K562 (cell line): ENCODE data around the gene JUNB. TPM values are rescaled to one million over a fixed set of nuclear protein-coding genes. Genes with fewer than 3 reads are reported as not detected.

Experiments used
- ASH1L ChIP-seq: fragments of 450-650 bp; IDR thresholded peaks from 2 replicates; pipeline ENCODE4 v1.6.1; 2018; ENCODE audit warnings: borderline replicate concordance, mild to moderate bottlenecking, low read depth; ENCODE audit not compliant: partially characterized antibody
- BHLHE40 ChIP-seq: IDR thresholded peaks from 2 replicates; pipeline ENCODE4 v1.6.1; 2011; ENCODE audit warnings: low read length, improper control_type of control experiment
- CREBBP ChIP-seq: IDR thresholded peaks from one replicate; pipeline ENCODE4 v1.6.1; 2012; ENCODE audit warnings: low read depth, mild to moderate bottlenecking, control low read depth, inconsistent platforms, low read length
- CTBP1 ChIP-seq: fragments of 450-650 bp; IDR thresholded peaks from 2 replicates; pipeline ENCODE4 v1.6.1; 2016; ENCODE audit warnings: borderline replicate concordance
- DDX20 ChIP-seq: fragments of 450-650 bp; IDR thresholded peaks from 2 replicates; pipeline ENCODE4 v1.6.1; 2016; ENCODE audit warnings: missing genetic modification characterization, low read depth, mild to moderate bottlenecking, missing compliant biosample characterization, moderate library complexity
- FOSL1 ChIP-seq: fragments of 200-800 bp; sonication (Bioruptor generic); conservative IDR thresholded peaks from 2 replicates; pipeline ENCODE4 v1.6.1; 2016; ENCODE audit warnings: missing genetic modification characterization, missing compliant biosample characterization
- HLTF ChIP-seq: fragments of 450-650 bp; IDR thresholded peaks from 2 replicates; pipeline ENCODE4 v1.6.1; 2016
- HSF4 ChIP-seq: fragments of 250-450 bp; sonication (Bioruptor Pico); IDR thresholded peaks from 2 replicates; pipeline ENCODE4 v2.1.2; 2022; ENCODE audit warnings: mild to moderate bottlenecking, moderate library complexity, borderline replicate concordance
- NFATC3 ChIP-seq: fragments of 450-650 bp; IDR thresholded peaks from 2 replicates; pipeline ENCODE4 v1.6.1; 2017; ENCODE audit warnings: mild to moderate bottlenecking
- NUFIP1 ChIP-seq: fragments of 450-650 bp; IDR thresholded peaks from 2 replicates; pipeline ENCODE4 v1.6.1; 2018; ENCODE audit not compliant: partially characterized antibody
- OTX1 ChIP-seq: fragments of 450-650 bp; formaldehyde crosslinking; IDR thresholded peaks from 2 replicates; pipeline ENCODE4 v1.4.0; 2022; ENCODE audit warnings: mild to moderate bottlenecking
- PHF8 ChIP-seq: fragments of 200-600 bp; sonication (generic); IDR thresholded peaks from 2 replicates; pipeline ENCODE4 v1.6.1; 2012; ENCODE audit warnings: mixed run types, mild to moderate bottlenecking, inconsistent platforms, low read length, moderate library complexity, borderline replicate concordance
- POLR2B ChIP-seq: fragments of 450-650 bp; IDR thresholded peaks from 2 replicates; pipeline ENCODE4 v1.6.1; 2018; ENCODE audit warnings: low read depth; ENCODE audit not compliant: partially characterized antibody
- PPARD ChIP-seq: fragments of 250-450 bp; sonication (Bioruptor Pico); IDR thresholded peaks from 2 replicates; pipeline ENCODE4 v1.8.0; 2022; ENCODE audit warnings: inconsistent platforms, mild to moderate bottlenecking, moderate library complexity
- STAG1 ChIP-seq: sonication (generic); formaldehyde crosslinking; IDR thresholded peaks from 2 replicates; pipeline ENCODE4 v1.5.0; 2020; ENCODE audit warnings: missing genetic modification reagents, borderline replicate concordance
- TCF3 ChIP-seq: sonication (generic); formaldehyde crosslinking; IDR thresholded peaks from 2 replicates; pipeline ENCODE4 v1.4.0; 2020; ENCODE audit warnings: mild to moderate bottlenecking, missing genetic modification reagents
- TRIM25 ChIP-seq: fragments of 450-650 bp; IDR thresholded peaks from 2 replicates; pipeline ENCODE4 v1.7.0; 2016; ENCODE audit warnings: borderline replicate concordance
- ZNF282 ChIP-seq: sonication (generic); formaldehyde crosslinking; IDR thresholded peaks from 2 replicates; pipeline ENCODE4 v1.8.1; 2023; ENCODE audit warnings: missing genetic modification reagents
- ZNF561 ChIP-seq: fragments of 450-650 bp; formaldehyde crosslinking; conservative IDR thresholded peaks from 2 replicates; pipeline ENCODE4 v1.4.0; 2020; ENCODE audit warnings: mild to moderate bottlenecking, moderate library complexity
- ZNF57 ChIP-seq: fragments of 450-650 bp; formaldehyde crosslinking; IDR thresholded peaks from 2 replicates; pipeline ENCODE4 v1.4.0; 2020; ENCODE audit warnings: mild to moderate bottlenecking, moderate library complexity
- ZNF655 ChIP-seq: fragments of 250-450 bp; sonication (Bioruptor Pico); IDR thresholded peaks from 2 replicates; pipeline ENCODE4 v1.5.0; 2021
- ZNF740 ChIP-seq, 3 experiments: fragments of 200-800 bp in 1 of 3; sonication (Bioruptor generic) in 1 of 3; sonication (generic) in 1 of 3; formaldehyde crosslinking in 1 of 3; IDR thresholded peaks; 2 replicates each; pipeline versions ENCODE4 v1.6.1 to v1.8.0; 2016 to 2022; ENCODE audit warnings: mild to moderate bottlenecking in 2 of 3, missing compliant biosample characterization in 2 of 3, missing genetic modification characterization in 2 of 3, missing genetic modification reagents in 1 of 3
- polyA plus RNA-seq, 8 experiments: library from polyadenylated mRNA; depleted of rRNA in 4 of 8; stranded (reverse) in 5 of 8; unstranded in 3 of 8; fragments of >200 nt; fragmentation: Nextera tagmentation in 2 of 8; fragmentation: Illumina TruSeq in 1 of 8; extraction: Ambion mirVana in 2 of 8; extraction: Trizol in 1 of 8; gene quantifications; 2 replicates each; pipeline versions ENCODE4 v1.2.1 to v1.2.3, GENCODE V29; 2011 to 2014; ENCODE audit warnings: inconsistent platforms in 1 of 8, missing spikeins in 1 of 8
- total RNA-seq, 7 experiments: library from RNA; depleted of rRNA in 6 of 7; stranded (reverse); fragments of >200 nt in 6 of 7; fragmentation: Illumina TruSeq in 2 of 7; extraction: Trizol in 2 of 7; gene quantifications; 2 replicates each; pipeline versions ENCODE4 v1.2.1 to v1.2.3, GENCODE V29; 2011 to 2021; ENCODE audit warnings: low replicate concordance in 1 of 7

Gene JUNB
- total and polyA plus RNA-seq, 9 of the 15 experiments (the other 6 are each of a cell fraction or from before 2014, with no cell fraction given), result 0.23 to 88.1 (median 13.1) TPM

- TF ChIP-seq ZNF282 (CRISPR knock-in tag), result no peak
- TF ChIP-seq OTX1 (CRISPR knock-in tag), result peak; percentile 77; the same call in 1 of the 2 replicates
- peak; percentile 73; the same call in 1 of the 2 replicates for TF ChIP-seq HSF4
- no peak for TF ChIP-seq ASH1L
- no peak for TF ChIP-seq NFATC3
- no peak for TF ChIP-seq PPARD (CRISPR knock-in tag)
- TF ChIP-seq TCF3, result no peak
- no peak for TF ChIP-seq NUFIP1
- no peak for TF ChIP-seq ZNF57
- no peak for TF ChIP-seq TRIM25
- TF ChIP-seq CTBP1, result no peak; the same call in none of the 2 replicates
- TF ChIP-seq POLR2B, result no peak
- no peak for TF ChIP-seq ZNF740 (CRISPR knock-in tag; IDR thresholded peaks at IDR 0.05)
- 0 out of 4 replicates have a peak, but pooled peaks of 1 of the 2 experiments have one; percentile 29 for TF ChIP-seq ZNF740 (tag; IDR thresholded peaks at IDR 0.05)
- no peak for TF ChIP-seq DDX20 (tag)
- no peak for TF ChIP-seq ZNF561 (CRISPR knock-in tag)
- TF ChIP-seq STAG1 (CRISPR knock-in tag), result no peak
- TF ChIP-seq HLTF, result peak; percentile 75; the same call in 1 of the 2 replicates
- TF ChIP-seq ZNF655 (CRISPR knock-in tag), result no peak
- no peak for TF ChIP-seq CREBBP
- TF ChIP-seq FOSL1 (tag), result no peak
- TF ChIP-seq PHF8, result no peak
- TF ChIP-seq BHLHE40, result no peak
Observed at GRCh38 chr19:12784871-12785430, 6.3 kb upstream of the JUNB start (continued).
